ENCODE measurements around the gene SAMMSON. TPM values are rescaled to one million over a fixed set of nuclear protein-coding genes. Genes with fewer than 3 reads are reported as not detected.

SAMMSON gene
- total RNA-seq: not detected in 2 replicates

DNA sequence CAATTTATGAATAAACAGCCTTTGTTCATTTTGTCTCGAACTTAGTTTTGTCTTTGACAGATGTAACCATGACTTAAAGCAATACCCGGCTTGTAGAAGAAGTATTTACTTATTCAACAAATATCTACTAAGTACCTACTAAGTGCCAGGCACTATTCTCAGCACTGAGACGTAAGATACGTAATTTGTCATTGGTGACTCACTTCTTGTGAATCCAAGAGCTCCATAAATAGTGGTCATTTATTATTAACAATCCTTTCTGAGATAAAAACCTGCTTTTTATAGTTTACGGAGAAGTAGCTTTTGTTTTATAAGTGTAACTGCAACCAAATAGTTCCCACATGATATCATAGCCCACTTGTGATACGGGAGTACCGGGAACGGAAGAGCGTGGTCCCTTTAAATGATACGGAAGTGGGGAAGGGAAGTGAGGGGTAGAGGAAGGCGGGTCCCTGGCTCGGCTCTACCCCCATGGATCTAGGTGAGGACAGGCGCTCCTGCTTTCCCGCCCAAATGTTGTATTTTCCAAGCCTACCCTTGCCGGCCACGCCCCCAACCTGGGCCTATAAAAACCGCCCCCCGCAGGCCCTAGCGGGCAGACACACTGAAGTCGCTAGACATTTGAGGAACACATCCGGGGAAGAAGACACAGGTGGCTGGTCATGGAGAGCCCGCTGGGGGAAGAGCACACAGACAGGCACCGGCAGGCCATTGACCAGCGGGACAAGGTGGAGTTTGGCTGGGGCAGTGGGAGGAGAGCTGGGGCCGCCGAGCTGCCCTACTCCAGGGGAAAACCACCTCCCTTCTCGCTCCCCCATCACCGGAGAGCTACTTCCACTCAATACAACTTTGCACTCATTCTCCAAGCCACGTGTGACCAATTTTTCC is at the start of gene SAMMSON:
TSS of gene SAMMSON (plus strand) at position 594 of the 888 bp plus-strand sequence.
- intact Hi-C loops (cut with micrococcal nuclease): no loop called here

DNA sequence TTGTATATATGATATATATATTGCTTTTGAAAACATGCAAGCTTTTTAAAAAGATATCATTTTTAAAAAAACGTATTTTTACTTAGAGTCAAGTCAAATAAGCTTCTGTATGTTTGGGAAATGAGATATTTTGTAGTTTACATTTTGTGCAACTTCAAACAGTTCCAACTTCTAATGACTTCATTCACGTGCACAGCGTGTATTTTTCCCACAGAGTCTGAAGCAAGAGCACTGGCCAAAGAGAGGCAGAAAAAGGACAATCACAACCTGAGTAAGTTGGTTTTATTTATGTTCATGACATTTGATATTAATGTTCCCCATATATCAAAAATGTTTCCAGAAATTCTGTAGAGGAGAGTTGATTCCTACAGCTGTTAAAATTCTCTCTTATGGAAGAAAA is 47.9 kb upstream of the SAMMSON start:
- intact Hi-C loops (cut with micrococcal nuclease): no loop called here

DNA sequence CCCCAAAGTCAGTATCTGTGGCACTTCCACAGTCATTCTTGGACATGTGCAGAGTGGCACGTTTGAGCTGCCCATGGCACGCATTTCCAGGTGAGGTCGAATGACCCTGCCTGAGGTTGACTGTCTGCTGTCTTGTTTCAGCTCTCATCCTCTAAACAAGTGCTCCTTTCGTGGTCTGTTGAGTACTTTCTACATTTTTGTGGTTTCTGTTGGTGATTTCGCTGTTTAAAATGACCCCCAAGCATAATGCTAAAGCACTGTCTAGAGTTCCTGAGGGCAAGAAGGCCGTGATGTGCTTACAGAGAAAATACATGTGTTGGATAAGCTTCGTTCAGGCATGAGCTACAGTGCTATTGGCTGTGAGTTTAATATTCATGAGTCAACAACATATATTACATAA is 40.0 kb upstream of the SAMMSON start:
- intact Hi-C loops (cut with micrococcal nuclease): no loop called here

DNA sequence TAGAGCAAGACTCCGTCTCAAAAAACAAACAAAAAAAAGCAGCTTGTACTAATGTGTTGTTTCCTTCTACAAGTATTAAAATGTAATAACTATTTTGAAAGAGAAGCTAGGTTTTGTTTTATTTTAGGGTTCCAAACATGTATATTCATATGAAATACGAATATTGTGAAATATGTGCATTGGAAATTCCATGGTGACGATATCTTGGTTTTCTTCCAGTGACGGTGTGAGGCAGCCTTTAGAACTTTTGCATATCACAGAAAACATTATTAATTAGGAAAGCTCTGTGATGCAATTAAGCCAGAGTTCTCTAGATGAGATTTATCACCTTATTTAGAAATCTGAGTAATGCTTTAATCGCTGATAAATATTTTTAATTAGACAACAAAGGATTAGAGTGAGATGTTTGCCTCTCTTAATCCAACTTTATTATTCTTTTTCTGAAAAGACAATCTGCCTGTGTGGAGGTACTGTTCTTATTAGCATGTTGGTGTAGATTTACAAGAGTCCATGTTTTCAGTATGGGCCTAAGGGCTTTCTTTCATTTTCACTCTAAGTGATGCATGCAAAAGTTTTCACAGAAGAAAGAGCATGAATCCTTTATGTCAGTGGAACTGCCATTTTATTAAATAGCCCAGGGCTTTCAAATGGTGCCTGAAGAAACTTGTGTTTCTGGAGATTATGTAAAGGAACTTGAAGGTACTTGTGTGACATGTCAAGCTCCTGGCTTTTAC is 37.7 kb upstream of the SAMMSON start:
- intact Hi-C loops (cut with micrococcal nuclease): no loop called here

DNA sequence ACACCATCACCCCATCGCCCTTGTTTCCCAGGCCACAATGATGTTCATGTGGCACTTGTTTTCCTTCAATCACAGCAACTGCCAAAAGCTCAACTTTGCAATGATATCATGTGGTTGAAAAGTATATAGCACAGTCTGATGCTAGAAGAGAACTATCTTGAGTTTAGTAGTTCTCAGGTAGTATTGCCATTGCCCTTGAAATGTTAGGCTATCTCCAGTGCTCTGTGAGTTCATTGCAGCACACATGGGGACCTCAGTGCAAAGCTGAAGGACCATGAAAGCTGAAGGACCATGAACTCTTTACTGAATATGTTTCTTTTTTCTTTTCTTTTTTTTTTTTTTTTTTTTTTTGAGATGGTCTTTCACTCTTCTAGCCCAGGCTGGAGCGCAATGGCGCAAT is 35.9 kb upstream of the SAMMSON start:
- intact Hi-C loops (cut with micrococcal nuclease): no loop called here

DNA sequence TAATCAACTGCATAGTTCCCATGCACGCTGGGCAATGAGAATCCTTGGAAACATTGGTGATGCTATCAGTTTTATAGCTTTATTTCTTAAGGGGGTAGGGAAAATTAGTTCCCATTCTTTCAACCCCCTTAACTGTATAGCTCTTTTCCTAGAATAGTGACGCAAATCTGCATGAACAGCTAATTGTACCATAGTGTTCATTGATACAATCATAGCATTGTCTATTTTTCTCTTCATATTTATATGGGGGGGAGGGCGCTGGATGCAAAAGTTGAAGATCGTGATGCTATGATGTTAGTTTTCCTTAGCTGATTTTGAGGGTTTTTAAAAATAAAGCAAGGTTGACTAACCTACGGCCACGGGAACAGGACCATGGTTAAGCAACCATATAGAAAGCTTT is 32.4 kb upstream of the SAMMSON start:
- intact Hi-C loops (cut with micrococcal nuclease): no loop called here

DNA sequence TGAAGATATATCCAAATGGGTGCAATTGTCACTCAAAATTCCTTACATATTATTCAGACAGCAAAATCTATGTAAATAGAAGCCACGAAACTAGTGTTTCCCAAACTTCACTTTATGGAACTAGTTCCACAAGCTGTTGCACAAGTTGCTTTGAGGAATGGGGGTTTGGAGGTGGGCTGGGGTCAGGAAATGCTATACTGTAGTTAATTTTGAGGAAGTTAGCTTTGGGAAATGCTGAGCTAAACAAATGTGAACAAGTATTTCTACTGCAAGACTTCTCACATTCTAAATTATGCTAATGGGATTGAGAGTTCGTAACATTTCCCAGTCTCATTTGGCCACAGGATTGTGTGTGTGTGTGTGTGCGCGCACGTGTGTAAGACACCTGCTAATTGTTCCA is 28.7 kb upstream of the SAMMSON start:
- intact Hi-C loops (cut with micrococcal nuclease): no loop called here

DNA sequence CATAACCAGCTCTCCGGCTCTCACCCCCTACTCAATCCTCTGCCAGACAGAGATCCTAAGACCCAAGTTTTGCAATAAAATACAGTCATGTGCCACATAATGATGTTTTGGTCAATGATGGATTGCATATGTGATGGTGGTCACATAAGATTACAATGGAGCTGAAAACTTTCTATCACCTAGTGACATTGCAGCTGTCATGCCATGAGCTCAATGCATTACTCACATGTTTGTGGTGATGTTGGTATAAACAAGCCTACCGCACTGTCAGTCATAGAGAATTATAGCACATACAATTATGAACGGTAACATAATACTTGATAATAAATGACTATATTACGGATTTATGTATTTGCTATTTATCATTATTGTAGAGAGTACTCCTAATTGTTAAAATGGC is 26.9 kb upstream of the SAMMSON start:
- intact Hi-C loops (cut with micrococcal nuclease): no loop called here

DNA sequence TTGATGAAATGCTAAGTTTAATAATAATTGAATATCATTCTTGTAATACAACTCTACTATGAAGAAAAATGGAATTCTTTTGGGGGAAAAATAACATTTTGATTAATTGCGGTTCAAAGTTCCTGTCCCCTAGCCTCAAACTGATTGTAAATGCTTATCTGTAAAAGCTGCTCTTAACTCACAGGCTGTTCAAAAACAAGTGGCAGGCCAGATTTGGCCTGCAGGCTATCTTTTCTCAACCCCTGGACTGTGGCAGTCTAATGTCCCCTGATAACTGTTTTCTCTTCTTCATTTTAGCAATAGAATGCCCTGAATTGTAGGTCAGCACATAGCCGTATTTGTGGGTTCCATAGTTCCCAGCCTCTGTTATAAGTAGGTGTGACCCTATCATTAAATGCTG is 23.5 kb upstream of the SAMMSON start:
- intact Hi-C loops (cut with micrococcal nuclease): no loop called here

DNA sequence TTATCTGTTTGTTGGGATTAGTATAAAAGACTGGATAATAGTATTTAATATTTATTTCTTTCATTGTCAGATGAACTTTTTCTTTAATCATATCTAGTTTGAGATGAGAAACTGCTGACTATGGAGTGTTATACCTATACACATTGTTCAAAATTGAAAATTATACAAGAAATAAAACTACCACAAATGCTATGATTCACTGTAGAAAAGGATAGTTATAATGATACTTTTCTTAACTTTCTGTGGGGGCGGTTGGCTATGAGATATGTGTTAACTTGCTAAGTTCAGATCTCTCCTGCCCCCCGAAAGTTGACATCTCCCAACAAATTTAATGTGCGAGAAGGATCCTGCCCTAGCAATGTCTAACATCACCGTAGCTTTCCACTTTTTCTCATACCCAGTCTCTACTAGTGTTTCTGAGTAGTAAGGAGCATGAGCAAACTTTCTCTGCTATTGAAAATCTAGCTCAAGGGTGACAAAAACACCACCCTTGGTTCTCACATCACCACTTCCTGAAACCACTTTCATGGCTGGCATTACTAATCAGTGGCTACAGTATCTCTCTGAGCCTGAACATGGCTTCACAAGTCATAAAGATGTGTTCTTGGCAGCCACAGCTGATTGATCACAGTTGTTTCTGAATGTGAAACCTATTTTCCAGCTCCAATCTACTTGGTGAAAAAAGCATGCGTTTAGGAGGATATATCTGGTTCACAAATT is 15.8 kb upstream of the SAMMSON start:
- intact Hi-C loops (cut with micrococcal nuclease): no loop called here

DNA sequence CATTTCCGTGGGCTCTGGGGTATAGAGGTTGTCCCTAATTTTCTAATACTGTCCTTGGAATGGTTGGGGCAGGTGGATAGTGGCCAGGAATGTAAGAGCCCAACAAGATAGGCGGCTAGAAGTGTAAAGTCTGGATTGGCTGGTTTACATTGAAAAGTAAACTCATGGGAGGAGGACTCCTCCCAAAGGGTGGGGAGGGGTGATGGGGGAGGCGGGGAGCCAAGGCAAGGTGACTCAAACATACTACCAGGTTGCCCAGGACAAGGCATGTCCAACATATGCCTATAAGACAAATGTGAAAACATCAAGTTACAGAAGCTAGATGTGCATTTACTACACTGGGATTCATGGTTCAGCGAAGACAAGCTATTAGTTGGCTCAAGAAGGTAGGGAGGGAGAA is 14.3 kb upstream of the SAMMSON start:
- intact Hi-C loops (cut with micrococcal nuclease): no loop called here

DNA sequence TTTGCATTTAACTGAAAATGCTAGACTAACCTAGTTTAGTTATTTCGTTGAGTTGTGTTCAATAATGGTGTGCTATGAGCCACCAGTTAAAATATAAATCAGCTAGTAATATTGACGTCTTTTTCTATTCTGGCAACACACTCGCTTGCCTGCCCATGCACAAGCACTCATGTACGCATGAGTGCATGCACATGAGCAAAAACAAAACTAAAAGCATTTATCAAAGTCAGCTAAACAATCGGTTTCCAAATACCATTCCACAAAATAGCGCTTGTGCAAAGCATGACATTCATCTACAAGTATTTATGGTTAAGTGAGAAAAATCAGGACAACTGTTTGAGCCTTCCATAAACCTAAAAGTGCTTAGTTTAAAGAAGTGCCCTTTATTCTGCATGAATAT is 13.1 kb upstream of the SAMMSON start:
- intact Hi-C loops (cut with micrococcal nuclease): no loop called here

DNA sequence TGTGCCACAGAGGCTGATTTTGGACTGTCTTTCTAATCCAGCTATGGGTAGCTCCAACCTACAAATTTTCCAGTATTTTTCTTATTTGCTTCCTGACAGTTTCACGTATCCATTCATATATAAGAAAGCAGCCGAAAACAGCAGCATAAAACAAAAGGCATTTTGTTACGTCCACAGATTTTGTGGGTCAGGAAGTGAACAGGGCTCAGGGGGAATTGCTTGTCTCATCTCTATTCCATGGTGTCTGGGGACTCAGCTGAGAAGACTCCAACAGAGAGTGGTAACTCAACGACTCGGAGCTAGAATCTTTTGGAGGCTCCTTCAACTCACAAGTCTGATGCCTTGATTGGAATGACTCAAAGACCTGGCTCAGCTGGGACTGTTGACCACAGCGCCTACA is 11.7 kb upstream of the SAMMSON start:
- intact Hi-C loops (cut with micrococcal nuclease): no loop called here

DNA sequence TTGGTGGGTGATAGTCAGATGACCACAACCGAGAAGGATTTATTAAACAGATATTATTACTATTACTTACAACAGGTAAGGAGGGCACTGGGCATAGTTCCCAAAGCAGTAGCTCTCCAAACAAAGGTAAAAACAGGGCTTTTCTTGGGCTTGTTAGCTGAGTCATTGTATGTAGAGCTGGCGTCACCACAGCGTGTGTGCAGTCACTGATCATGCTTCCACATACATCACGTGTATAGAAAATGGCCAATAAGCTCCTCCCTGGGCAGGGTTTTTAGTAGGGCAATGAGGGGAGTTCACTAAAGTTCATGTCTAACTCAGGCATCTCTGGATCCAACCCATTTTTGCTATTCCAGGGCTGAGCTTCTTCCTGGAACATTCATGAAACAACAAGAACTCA is 5.8 kb upstream of the SAMMSON start:
- intact Hi-C loops (cut with micrococcal nuclease): no loop called here

DNA sequence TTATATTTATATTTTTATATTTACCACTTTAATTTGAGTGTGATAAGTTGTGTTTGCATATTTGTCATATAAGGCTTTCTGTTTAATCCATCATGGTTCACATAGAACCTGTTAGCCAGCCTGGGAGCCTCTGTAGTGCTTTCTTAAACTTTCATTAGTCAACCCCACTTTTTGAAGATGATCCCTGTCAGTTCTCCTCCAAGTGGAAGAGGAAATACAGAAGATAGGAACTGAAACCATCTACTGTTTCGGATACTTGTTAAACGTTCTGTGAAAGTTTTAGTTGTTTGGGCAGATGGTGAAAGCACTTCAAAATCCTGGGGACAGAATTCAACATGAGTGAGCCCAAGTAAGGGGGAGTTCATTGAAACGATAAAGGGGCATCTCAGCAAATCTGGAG is 4.6 kb upstream of the SAMMSON start:
- intact Hi-C loops (cut with micrococcal nuclease): no loop called here

DNA sequence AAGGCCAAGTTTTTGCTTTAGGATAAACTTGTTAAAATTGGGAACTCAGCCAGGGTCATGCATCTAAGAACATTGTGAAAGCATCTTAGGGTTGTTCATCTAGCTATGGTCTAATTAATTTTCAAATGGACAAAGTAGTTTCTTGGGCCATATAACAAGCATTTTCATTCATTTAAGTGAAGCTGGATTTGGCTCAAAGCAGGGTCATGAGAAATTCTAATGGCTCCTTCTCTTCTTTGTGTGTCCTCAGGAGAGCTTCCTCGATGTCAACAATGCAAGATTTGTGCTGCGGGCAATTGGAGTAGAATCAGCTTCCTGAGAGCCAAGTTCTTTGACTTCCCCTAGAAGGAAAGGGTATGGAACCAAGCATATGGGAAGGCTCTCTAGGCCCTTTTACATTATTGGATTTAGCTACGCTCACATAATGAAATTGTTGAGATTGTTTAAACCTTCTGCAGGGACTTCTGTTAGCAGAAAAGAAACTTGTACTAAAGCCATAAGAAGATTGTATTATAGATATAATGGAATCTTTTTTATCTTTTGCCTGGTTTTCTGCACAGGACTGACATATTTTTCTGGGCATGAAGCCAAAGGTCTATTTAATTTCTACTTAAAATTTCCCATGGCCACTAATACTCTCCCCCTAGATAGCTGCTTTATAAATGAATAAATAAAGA is 1.8 kb upstream of the SAMMSON start:
- intact Hi-C loops (cut with micrococcal nuclease): no loop called here

DNA sequence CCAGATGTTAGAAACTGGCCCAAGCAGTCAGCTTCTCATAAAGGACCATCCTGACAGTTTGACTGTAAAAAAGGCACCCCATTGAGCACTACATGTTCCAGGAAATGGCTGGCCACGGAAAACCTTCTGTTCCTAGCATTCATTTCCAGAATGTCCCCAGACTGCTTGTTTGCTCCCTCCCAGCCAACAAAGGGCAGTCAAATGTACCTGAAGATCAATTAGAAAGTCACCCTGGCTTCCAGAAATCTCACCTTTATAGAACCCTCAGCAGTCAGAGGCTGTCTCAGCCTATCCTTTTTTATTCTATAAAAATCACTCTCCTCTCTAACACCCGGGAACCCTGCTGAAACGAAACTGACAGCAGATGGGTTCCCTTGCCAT is 784 bp upstream of the SAMMSON start:
- intact Hi-C loops (cut with micrococcal nuclease): no loop called here

DNA sequence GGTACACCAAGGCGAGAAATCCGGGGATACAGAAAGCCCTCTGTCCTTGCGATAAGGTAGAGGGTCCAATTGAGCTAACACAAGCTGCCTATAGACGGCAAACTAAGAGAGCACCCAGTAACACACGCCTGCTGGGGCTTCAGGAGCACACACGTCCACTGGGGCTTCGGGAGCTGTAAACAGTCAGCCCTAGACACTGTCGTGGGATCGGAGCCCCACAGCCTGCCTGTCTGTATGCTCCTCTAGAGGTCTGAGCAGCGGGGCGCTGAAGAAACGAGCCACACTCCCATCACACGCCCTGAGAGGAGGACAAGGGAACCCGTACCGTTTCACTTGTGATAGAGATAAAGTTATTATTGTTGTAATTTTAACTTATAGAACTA is 486 bp downstream of the SAMMSON start:
- intact Hi-C loops (cut with micrococcal nuclease): no loop called here

DNA sequence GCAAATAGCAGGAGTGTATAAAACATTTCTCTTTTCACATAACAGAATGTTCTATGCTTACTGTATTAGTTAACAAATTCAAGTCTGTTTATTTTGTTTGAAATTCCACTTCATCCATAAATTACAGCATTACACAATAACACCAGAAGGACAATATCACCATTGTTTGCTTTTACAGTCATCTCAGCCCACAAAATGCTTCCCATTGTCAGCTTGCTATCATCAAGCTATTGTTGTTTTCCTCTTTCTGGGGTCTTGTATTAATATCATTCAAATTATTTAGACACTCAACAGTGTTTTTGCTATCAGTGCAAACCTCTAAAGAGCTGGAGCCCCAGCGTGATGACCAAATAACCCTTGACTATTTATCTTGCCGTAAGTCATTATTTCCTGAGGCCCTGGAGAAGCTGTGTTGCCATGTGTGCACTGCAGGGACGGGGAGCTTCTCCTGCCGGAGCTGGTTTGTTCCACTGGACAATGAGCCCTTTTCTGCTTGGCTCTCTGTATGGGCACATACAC is 1.1 kb downstream of the SAMMSON start:
- intact Hi-C loops (cut with micrococcal nuclease): no loop called here

DNA sequence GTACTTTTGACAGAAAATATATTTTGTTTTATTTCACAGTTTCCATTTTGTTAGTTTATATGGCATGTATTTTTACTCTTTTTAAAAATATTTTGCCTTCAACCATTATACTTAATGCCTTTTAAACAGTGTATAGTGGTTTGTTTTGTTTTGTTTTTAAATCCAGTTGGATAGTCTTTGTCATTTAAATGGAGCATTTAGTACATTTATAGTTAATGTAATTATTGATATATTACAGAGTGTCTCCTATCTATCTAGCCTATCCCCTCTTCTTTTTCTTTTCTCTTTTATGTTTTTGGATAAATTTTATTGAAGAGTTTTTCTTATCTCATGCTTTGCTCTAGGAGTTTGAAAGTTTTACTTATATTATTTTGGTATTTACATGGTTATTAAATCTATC is 3.6 kb downstream of the SAMMSON start:
- intact Hi-C loops (cut with micrococcal nuclease): no loop called here

DNA sequence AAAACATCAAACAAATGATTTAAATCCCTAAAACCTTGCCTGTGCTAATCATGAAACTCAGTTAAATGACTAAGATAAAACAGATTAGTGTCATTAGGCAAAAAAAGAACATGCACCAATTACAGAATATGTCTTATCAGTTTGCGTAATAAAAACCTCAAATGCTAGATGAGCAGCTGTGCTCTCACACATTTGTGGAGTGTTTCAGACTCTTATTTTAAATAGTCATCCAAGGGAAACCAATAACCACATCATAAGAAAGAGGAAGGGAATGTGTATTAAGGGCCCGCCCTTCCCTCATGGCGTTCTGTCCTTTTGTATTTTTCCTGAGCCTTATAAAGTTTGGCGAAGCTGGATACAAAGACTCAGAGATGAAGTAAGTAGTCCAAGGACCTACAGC is 6.6 kb downstream of the SAMMSON start:
- intact Hi-C loops (cut with micrococcal nuclease): no loop called here
